ENCODE data around the gene GRB2. TPM values are rescaled to one million over a fixed set of nuclear protein-coding genes. Genes with fewer than 3 reads are reported as not detected.

The GRB2 gene
- total RNA-seq, 2 experiments from 2014 or later = 244 to 308 TPM

- no peaks in the 10 kb centered on the region for H3K9me3 ChIP-seq (ENCODE audit: low read length)
- intact Hi-C loops (cut with micrococcal nuclease; ENCODE audit: unreplicated experiment) = loop anchor here (1.0 kb wide), 2 partner anchors 25 to 31 kb away; partner anchors contain the start of gene SLC25A19
- ChIA-PET CTCF (ENCODE audit: unreplicated experiment) (interaction anchor here (0.6 to 2.7 kb wide), 7 partner anchors 11 to 89 kb away, joined by 3 to 10 read pairs (median 4); no protein-coding TSS in a partner anchor), POLR2A (interaction anchor here (0.6 to 23.2 kb wide), 19 partner anchors 9 to 136 kb away, joined by 3 to 393 read pairs (median 9); partner anchors contain the start of genes SLC25A19 and TMEM94)
- TF ChIP-seq EZH2phosphoT487 (IDR thresholded peaks at IDR 0.05; ENCODE audit: borderline replicate concordance, low read depth, low read length) = no peak
- 0 out of 2 replicates have a peak, but pooled peaks have one; percentile 38 for TF ChIP-seq CTCF (conservative IDR thresholded peaks at IDR 0.05; ENCODE audit: low read length)
- peaks cover 86% of the 10 kb centered on the region for H3K36me3 ChIP-seq (ENCODE audit: insufficient read depth, low read length)
- peaks cover 62% of the 10 kb centered on the region for H3K79me2 ChIP-seq (ENCODE audit: insufficient read depth, low read depth, low read length)
- peak; percentile 94 for DNase-seq (ENCODE audit: low spot score)
- H3K4me2 ChIP-seq (ENCODE audit: low read length) = peak overlapping the region; percentile 67
- H4K20me1 ChIP-seq (ENCODE audit: insufficient read depth, low read length) = no peaks in the 10 kb centered on the region
- no peak overlapping the region for H2AFZ ChIP-seq (ENCODE audit: low read length)
- H3K27ac ChIP-seq (ENCODE audit: low read depth, low read length, poor library complexity, severe bottlenecking) = peak overlapping the region; percentile 92
- H3K9me2 ChIP-seq (ENCODE audit: insufficient read depth, low read length) = no peaks in the 10 kb centered on the region
- TSS peak; percentile 98 for BruUV-seq (replicated peaks)
- H3K4me1 ChIP-seq (ENCODE audit: insufficient read depth, low read length, poor library complexity, severe bottlenecking) = peaks cover 89% of the 10 kb centered on the region
- H3K4me3 ChIP-seq (ENCODE audit: low read depth, low read length, poor library complexity, severe bottlenecking) = peak overlapping the region; percentile 51
Measured at GRCh38 chr17:75319904-75320691, 85.4 kb downstream of the GRB2 start.

GRCh38 chr17:75318615-75319222 is 86.8 kb downstream of the GRB2 start:
- no TSS peak for BruUV-seq (replicated peaks)
- POLR2A ChIA-PET = interaction anchor here (0.5 to 23.2 kb wide), 8 partner anchors 11 to 88 kb away, joined by 3 to 393 read pairs (median 10); partner anchors contain the start of gene SLC25A19
- Histone ChIP-seq H3K9me3 (ENCODE audit: low read length) (no peaks in the 10 kb centered on the region), H3K36me3 (ENCODE audit: insufficient read depth, low read length) (peaks cover 80% of the 10 kb centered on the region), H3K4me3 (ENCODE audit: low read depth, low read length, poor library complexity, severe bottlenecking) (peak overlapping the region; percentile 51), H3K4me2 (ENCODE audit: low read length) (peak overlapping the region; percentile 67), H3K4me1 (ENCODE audit: insufficient read depth, low read length, poor library complexity, severe bottlenecking) (peaks cover 98% of the 10 kb centered on the region), H4K20me1 (ENCODE audit: insufficient read depth, low read length) (no peaks in the 10 kb centered on the region), H3K79me2 (ENCODE audit: insufficient read depth, low read depth, low read length) (peaks cover 52% of the 10 kb centered on the region), H3K27ac (ENCODE audit: low read depth, low read length, poor library complexity, severe bottlenecking) (peak overlapping the region; percentile 92), H3K9me2 (ENCODE audit: insufficient read depth, low read length) (no peaks in the 10 kb centered on the region), H2AFZ (ENCODE audit: low read length) (no peak overlapping the region)
- CTCF ChIA-PET (ENCODE audit: unreplicated experiment) = interaction anchor here (1.2 to 2.7 kb wide), 3 partner anchors 23 to 30 kb away, joined by 3 to 10 read pairs (median 5); partner anchors contain the start of gene SLC25A19
- DNase-seq (ENCODE audit: low spot score) = no peak
- no peak for TF ChIP-seq EZH2phosphoT487 (IDR thresholded peaks at IDR 0.05; ENCODE audit: borderline replicate concordance, low read depth, low read length)
- TF ChIP-seq CTCF (conservative IDR thresholded peaks at IDR 0.05; ENCODE audit: low read length) = no peak
- intact Hi-C loops (cut with micrococcal nuclease; ENCODE audit: unreplicated experiment) = no loop called here

All from OCI-LY7 (cell line).